Brain microvascular endothelial cell (primary cell): Measurements from ENCODE around the gene LRP4.

ENCODE experiments used
- DNase-seq: peaks from one replicate; pipeline ENCODE4 v3.0.0-alpha.2; 2020
- H3K27ac ChIP-seq: fragments of 250-450 bp; sonication (Bioruptor Pico); 2 replicates; pipeline ENCODE4 v1.5.1; 2020; ENCODE audit warnings: mild to moderate bottlenecking, moderate library complexity
- H3K27me3 ChIP-seq: fragments of 250-450 bp; sonication (Bioruptor Pico); replicated peaks from 2 replicates; pipeline ENCODE4 v1.5.1; 2020; ENCODE audit warnings: mild to moderate bottlenecking
- H3K36me3 ChIP-seq: fragments of 250-450 bp; sonication (Bioruptor Pico); replicated peaks from 2 replicates; pipeline ENCODE4 v1.5.1; 2020; ENCODE audit warnings: mild to moderate bottlenecking
- H3K4me3 ChIP-seq: 2 replicates; pipeline ENCODE4 v1.5.1; 2011; ENCODE audit warnings: low read depth, mild to moderate bottlenecking, control low read depth, low read length, moderate library complexity
- in situ Hi-C: cut with HindIII; loops from 2 replicates; pipeline ENCODE4 v1.10.0; 2017; ENCODE audit warnings: low sequenced_read_pairs, low pct_ligation_motif_present
- TF ChIP-seq, protein P1 (sequence below): IDR thresholded peaks from 2 replicates; pipeline ENCODE4 v1.5.1; 2011; ENCODE audit warnings: low read depth, mild to moderate bottlenecking, moderate library complexity, low read length, control low read depth, inconsistent platforms; ENCODE audit errors: missing control alignments

LRP4 gene

DNA sequence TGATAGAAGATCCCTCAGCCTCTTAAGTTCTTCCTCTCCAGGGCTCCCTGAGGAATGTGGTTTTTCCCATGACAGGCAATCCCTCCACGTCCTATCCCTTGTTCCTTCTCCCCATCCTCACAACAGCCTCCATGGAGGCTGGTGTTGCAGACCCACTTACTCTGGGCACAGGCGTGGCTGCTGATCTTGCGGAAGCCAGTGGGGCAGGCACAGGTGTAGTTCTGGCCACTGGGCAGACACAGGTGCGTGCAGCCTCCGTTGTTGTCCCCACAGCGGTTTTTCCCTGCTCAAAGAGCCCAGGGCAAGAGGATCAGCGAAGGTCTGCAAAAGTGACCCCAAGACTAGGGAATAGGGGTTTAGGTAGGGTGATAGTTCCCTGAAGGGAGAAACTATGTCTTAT is 29.1 kb downstream of the LRP4 start:
- Histone ChIP-seq H3K27me3 (no peaks in the 10 kb centered on the region), H3K4me3 (no peak overlapping the region), H3K27ac (no peak overlapping the region), H3K36me3 (no peaks in the 10 kb centered on the region)
- TF ChIP-seq, protein P1, sequence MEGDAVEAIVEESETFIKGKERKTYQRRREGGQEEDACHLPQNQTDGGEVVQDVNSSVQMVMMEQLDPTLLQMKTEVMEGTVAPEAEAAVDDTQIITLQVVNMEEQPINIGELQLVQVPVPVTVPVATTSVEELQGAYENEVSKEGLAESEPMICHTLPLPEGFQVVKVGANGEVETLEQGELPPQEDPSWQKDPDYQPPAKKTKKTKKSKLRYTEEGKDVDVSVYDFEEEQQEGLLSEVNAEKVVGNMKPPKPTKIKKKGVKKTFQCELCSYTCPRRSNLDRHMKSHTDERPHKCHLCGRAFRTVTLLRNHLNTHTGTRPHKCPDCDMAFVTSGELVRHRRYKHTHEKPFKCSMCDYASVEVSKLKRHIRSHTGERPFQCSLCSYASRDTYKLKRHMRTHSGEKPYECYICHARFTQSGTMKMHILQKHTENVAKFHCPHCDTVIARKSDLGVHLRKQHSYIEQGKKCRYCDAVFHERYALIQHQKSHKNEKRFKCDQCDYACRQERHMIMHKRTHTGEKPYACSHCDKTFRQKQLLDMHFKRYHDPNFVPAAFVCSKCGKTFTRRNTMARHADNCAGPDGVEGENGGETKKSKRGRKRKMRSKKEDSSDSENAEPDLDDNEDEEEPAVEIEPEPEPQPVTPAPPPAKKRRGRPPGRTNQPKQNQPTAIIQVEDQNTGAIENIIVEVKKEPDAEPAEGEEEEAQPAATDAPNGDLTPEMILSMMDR, result no peak
- in situ Hi-C loops, result no loop called here
- no peak for DNase-seq

DNA sequence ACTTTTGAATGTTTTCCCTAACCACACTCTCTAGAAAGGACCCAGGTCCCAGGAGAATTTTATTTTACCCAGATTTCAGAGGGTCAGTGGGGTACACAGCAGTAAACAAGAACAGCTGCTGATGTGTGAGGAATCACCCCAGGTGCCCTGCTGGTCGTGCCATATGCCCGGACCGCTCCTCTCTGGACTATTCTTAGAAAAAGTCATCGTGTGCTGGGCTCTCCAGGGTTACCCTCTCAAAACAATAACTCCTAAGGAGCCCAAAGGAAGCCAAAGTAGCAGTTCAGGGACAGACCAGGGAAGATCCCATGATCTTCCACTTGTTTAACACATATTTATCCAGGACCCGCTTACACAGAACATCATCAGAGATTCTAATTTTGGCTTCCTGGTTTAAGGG is 29.7 kb downstream of the LRP4 start:
- Histone ChIP-seq H3K4me3 (no peak overlapping the region), H3K36me3 (no peaks in the 10 kb centered on the region), H3K27me3 (no peaks in the 10 kb centered on the region), H3K27ac (no peak overlapping the region)
- TF ChIP-seq, protein P1, result no peak
- in situ Hi-C loops, result no loop called here
- DNase-seq, result no peak

DNA sequence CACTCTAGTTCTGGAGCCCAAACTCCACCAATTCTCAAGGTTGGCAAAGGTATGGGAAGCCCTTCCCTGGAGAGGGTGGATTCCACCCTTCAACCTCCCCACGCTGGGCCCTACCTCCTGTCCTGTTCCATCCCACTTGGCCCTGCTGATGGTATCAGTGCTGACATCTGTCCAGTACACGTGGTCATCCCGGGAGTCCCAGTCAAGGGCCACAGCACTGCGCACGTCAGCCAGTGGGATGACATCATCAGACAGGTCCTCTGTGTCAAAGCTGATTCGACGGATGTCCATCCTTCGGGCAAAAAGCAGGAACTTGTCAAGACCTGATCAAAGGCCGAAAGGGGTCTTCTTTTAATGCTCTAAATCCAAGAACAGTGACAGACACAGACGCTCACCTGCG is 32.1 kb downstream of the LRP4 start:
- TF ChIP-seq, protein P1, result no peak
- in situ Hi-C loops, result no loop called here

DNA sequence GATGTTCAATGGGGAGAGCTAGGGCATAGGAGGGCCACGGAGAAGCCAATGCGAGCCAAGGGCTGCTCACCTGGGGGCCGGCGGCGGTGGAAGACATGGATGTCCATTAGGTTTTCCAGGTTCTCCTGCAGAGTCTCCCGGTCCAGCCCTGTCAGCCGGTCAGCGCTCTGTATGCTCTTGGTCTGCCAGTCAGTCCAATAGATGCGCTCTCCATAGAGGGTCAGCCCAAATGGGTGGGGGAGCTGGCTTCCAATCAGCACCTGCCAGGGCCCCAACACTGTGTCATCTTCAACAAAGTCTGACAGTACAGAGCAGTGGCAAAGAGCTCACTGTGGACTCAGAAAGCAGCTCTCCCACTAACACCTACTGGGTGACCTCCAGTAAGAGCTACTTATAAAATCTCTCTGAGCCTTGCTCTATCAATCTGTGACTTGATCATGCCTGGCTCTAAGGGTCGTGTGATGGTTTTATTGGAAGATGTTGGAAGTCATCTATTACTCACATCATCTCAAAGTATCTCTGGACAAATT is 39.2 kb downstream of the LRP4 start:
- in situ Hi-C loops, result no loop called here
- DNase-seq, result no peak
- H3K27ac ChIP-seq, result no peak overlapping the region
- no peaks in the 10 kb centered on the region for H3K36me3 ChIP-seq
- no peak overlapping the region for H3K4me3 ChIP-seq
- TF ChIP-seq, protein P1, result no peak
- H3K27me3 ChIP-seq, result no peaks in the 10 kb centered on the region

More for the DNA sequence above, 32.1 kb downstream of the LRP4 start:
- Histone ChIP-seq H3K27me3 (no peaks in the 10 kb centered on the region), H3K27ac (no peak overlapping the region), H3K36me3 (no peaks in the 10 kb centered on the region), H3K4me3 (no peak overlapping the region)
- DNase-seq, result no peak

DNA sequence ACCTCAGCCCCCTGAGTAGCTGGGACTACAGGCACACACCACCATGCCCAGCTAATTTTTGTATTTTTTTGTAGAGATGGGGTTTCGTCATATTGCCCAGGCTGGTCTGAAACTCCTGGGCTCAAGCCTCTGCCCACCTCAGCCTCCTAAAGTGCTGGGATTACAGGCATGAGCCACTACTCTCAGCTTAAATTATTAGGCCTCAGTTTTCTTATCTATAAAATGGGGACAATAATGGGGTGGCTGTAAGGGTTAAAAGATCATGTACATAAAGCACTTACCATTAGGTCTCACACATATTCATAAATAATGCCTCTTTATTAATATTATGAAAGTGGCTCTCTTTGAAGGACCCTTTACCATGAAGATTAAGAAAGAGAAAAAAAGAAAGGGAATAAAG is 40.8 kb downstream of the LRP4 start:
- Histone ChIP-seq H3K4me3 (no peak overlapping the region), H3K36me3 (no peaks in the 10 kb centered on the region), H3K27ac (no peak overlapping the region), H3K27me3 (no peaks in the 10 kb centered on the region)
- TF ChIP-seq, protein P1, result no peak
- DNase-seq, result no peak
- in situ Hi-C loops, result no loop called here

DNA sequence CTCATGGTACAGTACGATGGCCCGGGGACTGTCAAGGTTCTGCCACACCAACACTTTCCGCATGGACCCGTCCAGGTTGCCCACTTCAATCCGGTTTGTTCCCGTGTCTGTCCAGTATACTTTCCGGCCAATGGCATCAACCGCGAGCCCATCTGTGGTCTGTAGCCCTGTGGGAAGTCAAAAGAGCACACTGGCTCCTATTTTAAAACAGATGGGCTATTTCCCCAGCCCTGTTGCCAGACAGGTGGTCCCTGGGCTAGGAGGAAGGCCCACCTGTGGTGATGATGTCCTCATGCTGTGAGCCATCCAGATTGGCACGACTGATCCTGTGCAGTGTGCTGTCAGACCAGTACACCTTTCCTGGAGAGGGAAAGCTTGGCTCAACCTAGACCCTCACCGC is 41.9 kb downstream of the LRP4 start:
- no peaks in the 10 kb centered on the region for H3K27me3 ChIP-seq
- no peaks in the 10 kb centered on the region for H3K36me3 ChIP-seq
- H3K27ac ChIP-seq, result no peak overlapping the region
- TF ChIP-seq, protein P1, result no peak
- no peak overlapping the region for H3K4me3 ChIP-seq
- in situ Hi-C loops, result no loop called here
- DNase-seq, result no peak
